SKM-1 treated with dmso at 0.1 percent for 144 hours (cell line): ENCODE data around the gene BCAS3.
A peak's percentile ranks its signal among the peaks of the same experiment; 100 is the strongest.
"Not testable (repeated sequence)": the region's sequence is repeated elsewhere in the genome, so short reads cannot be mapped to it uniquely, and the experiment has no call there.

Experiments used
- DNase-seq: peaks from one replicate; lab custom pipeline; 2025; ENCODE audit not compliant: unreplicated experiment; lab: John Stamatoyannopoulos, UW

Gene BCAS3

DNA sequence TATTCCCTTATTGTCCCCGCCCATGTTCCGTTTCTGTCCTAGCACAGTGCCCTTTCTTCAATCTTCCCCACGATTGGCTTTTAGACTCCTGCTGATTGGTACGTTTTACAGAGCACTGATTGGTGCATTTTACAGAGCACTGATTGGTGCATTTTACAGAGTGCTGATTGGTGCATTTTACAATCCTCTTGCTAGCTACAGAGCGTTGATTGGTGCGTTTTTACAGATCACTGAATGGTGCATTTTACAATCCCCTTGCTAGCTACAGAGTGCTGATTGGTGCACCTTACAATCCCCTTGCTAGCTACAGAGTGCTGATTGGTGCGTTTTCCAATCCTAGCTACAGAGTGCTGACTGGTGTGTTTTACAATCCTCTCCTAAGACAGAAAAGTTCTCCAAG, 3.0 kb upstream of the BCAS3 start:
- DNase-seq = not testable (repeated sequence)

- no peak for DNase-seq
These were observed 1.7 kb upstream of the BCAS3 start for GRCh38 chr17:60675997-60676396.

DNA sequence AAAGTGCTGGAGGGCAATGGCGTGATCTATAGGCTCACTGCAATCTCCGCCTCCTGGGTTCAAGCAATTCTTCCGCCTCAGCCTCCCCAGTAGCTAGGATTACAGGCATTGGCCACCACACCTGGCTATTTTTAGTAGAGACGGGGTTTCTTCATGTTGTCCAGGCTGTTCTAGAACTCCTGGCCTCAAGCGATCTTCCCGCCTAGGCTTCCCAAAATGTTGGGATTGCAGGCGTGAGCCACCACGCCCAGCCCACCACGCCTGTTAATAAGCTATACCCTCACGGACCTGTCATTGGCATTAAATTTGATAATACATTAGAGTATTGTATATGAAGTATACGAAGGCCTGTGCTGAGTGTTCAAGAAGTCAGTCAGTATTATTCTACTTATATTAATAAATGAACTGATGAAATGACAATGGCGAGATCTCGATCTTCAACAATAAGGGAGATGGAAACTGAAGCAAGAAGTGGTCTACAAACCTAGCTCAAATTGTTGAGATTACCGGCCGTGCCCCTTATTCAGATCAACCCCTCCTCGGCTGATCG, 818 bp upstream of the BCAS3 start:
- no peak for DNase-seq

DNA sequence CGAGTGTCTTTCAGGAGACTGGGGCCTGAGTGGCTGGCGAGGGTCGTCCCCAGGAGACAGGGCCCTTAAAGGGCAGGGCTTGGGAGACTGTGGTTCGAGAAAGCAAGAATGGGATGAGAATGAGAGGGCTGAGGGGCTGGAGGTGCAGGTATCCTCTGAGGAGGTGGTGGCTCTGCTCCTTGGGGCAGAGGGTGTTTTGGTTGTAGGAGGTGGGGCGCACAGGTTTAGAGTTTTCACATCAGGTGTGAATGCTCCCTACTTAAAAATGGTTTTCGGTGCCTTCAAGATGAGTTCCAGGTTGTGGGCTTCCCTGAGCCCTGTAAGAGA, 430 bp downstream of the BCAS3 start:
- DNase-seq = no peak

DNA sequence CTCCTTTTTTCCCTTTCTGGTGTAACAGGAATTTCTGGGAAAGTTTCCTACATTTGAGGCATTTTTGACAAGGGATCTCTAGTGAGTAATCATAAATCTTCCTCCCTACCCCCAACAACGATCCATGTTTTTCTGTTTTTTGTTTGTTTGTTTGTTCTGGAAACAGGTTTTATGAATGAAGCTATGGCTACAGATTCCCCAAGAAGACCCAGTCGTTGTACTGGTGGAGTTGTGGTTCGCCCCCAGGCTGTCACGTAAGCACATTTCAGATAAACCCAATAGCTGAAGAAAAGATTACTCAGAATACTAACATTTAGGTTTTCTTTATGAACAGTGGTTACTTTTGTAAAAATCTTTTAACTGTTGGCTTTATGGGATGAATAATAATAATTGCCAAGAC, 1.6 kb downstream of the BCAS3 start:
- DNase-seq = no peak

- DNase-seq = no peak
These were observed 3.1 kb downstream of the BCAS3 start for GRCh38 chr17:60680754-60681153.

DNA sequence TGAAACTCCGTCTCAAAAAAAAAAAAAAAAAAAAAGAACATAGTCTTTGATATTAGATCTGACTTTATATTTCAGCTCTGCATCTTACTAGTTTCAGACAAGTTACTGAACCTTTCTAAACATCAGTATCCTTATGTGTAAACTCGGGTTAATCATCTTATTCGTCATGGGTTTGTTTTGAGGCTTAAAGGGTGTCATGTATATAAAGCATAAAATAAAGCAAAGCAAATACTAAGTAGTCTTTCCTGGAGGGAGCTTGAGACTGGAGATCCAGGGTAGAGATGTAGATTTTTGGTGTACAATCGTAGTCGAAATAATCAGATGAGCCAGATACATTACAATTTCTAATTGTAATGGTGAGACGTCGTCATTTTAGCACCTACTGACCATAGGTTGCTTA, 7.8 kb downstream of the BCAS3 start:
- no peak for DNase-seq

DNA sequence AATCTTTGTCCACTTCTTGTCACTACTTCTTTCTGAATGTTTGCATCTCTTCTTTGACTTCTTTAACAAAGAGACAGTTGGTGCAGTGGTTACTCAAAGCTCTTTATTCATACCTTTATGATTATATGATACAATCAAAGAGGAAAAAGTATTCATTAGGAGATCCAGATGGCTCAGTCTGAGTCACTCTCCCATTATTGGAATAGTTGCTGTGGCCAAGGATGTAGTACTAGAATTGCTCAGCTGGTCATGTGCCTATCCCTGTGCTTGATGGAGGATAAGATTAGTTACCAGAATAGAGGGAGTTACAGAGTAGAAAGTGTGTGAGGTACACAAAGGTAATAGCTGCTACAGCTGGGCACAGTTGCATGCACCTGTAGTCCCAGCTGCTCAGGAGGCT, 18.3 kb downstream of the BCAS3 start:
- DNase-seq = no peak

GRCh38 chr17:60699090-60699489, 21.4 kb downstream of the BCAS3 start:
- no peak for DNase-seq

DNA sequence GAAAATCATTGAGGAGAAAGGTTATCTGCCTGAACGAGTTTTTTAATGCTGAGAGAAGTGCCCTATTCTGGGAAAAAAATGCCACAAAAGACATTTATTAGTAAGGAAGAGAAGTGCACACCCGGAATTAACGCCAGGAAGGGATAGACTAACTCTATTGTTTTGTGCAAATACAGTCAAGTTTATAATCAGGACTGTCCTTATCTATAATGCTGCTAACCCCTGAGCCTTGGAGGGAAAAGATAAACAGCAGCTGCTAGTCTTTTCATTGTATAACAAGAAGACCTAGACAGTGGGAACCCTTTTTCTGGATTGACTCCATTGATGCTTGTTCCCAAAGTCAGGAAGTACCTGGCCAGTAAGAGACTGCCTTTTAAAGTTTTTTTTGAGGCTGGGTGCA, 26.5 kb downstream of the BCAS3 start:
- DNase-seq = no peak

DNA sequence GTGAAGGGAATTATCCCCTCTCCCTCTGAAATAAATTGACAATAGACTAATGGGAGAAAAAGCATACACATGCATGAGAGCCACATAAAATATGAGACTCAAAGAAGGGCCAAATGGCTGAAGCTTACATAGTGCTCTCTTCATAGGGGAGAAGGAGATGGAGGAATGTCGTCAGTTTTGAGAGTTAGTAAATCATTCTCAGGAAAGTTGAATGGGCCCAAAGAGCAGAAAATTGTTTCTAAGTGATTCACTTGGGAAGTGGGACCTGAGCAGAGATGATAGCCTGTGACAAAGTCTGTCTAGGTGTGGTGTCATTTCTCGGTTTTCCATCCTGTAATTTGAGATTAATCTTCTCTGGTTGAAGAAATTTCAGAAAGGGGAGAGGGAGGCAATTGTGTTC, 35.0 kb downstream of the BCAS3 start:
- DNase-seq = no peak

DNA sequence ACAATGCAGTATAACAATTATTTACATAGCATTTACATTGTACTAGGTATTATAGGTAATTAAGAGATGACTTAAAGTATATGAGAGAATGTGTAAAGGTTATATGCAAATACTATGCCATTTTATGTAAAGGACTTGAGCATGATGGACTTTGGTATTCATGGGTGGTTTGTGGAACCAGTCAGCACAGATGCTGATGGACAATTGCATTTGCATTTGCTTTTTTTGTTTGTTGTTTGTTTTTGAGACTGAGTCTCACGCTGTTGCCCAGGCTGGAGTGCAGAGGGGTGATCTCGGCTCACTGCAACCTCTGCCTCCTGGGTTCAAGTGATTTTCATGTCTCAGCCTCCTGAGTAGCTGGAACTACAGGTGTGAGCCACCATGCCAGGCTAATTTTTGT, 36.0 kb downstream of the BCAS3 start:
- DNase-seq = no peak

DNA sequence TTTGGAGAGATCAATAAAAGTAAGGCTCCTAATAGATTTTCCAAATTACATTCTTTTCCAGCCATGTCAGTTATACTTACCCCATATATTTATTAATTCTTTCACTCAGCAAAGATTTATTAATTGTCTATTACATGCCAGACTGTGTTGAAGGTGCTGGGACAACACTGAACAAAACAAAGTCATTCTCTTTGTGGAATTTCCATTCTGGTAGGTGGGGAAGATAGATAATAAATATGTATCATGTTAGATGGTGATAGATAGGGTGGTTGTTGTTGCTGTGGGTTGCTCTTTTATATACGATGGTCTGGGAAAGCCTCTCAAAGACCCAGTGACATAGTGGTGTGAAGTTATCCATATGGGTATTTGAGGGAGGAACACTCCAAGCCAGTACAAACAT, 39.1 kb downstream of the BCAS3 start:
- DNase-seq = no peak

DNA sequence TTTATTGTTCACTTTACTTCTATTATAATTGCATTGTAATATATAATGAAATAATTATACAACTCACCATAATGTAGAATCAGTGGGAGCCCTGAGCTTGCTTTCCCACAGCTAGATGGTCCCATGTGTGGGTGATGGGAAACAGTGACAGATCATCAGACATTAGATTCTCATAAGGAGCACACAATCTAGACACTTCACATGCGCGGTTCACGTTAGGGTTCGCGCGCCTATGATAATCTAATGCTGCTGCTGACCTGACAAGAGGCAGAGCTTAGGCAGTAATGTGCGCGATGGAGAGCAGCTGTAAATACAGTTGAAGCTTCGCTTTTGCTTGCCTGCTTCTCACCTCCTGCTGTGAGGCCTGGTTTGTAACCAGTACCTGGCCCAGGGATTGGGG, 40.2 kb downstream of the BCAS3 start:
- DNase-seq = no peak

- peak; percentile 62 for DNase-seq
These were observed 43.3 kb downstream of the BCAS3 start for GRCh38 chr17:60720763-60721531.

DNA sequence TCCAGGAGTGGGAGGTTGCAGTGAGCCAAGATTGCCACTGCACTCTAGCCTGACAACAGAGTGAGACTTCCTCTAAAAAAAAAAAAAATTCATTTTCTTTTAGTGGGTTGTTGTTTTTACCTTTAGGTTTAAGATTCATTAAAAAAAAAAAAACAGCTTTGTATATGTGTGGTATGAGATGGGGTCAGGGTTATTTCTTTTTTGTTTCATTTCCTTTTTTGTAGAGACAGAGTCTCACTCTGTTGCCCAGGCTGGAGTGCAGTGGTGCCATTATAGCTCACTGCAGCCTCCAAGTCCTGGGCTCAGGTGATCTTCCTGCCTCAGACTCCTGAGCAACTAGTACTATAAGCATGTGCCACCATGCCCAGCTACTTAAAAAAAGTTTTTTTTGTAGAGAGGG, 47.0 kb downstream of the BCAS3 start:
- DNase-seq = no peak

DNA sequence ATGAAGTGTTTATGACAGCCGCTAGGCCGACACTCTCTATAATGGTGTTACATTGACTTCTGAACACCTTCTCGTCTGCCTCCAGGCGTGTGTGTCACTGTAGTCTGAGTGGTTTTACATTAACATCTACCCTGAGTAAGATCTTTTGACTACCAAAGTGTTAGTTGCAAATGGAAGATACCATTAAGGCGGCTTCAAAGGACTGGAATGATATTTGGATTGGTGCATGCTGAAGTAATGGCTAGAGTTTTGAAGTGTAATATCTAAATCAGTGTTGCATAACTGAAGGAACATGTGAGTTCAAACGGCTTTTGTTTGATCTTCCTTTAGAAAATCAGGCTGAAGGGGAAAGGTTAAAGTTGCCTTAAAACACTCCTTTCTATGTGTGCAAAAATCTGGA, 52.2 kb downstream of the BCAS3 start:
- no peak for DNase-seq

DNA sequence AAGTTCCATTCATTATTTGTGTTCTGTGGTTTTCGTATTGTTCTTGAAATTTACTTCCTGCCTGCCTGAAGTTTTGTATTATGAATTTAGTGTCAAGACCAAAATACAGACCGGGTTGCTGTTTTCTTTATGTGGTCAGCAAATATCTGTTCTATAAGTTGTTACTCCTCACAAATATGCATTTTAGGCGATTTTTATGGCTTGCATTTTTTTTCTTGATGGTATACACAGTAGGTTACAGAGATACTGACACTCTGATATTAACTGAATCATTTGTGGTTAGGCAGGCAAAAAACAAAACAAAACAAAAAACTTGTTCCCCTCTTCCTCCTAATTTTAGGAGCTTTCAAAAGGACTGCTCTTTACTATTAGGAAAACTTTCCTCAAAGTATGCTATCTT, 52.6 kb downstream of the BCAS3 start:
- no peak for DNase-seq

DNA sequence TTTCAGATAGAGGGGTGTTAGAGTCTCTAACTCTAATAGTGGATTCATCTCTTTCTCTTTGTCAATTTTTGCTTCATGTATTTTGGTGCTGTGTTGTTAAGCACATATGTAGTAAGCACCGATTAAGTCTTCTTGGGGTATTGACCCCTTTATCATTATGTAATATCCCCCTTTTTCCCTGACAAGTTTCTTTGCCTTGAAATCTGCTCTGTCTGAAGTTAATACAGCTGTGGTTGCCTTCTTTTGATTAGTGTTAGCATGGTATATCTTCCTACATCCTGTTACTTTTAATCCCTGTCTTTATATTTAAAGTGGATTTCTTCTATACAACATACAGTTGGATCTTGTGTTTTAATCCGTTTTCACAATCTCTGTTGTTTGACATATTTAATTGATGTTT, 60.6 kb downstream of the BCAS3 start:
- DNase-seq = no peak

GRCh38 chr17:60740584-60740983, 62.9 kb downstream of the BCAS3 start:
- DNase-seq = no peak

GRCh38 chr17:60741031-60741430, 63.4 kb downstream of the BCAS3 start:
- no peak for DNase-seq

GRCh38 chr17:60743282-60743681, 65.6 kb downstream of the BCAS3 start:
- DNase-seq = no peak

DNA sequence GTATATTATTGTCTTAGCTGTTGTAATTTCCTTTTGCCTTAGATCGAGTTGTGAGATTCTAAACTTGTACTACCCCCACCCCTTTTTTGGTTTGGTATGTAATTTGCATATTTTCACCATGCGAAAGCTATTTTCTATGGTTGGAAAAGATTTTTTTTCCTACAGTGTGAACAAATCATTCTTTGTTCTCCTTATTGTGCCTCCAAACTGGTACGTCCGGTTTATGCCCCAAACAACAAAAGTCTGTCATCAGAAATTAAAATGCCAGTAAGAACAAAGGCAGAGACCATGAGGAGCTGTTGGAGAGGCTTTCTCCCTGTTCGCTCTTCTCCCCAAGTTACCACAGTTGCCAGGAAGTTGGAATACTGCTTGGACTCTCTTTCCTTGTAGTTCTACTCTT, 66.1 kb downstream of the BCAS3 start:
- no peak for DNase-seq
